Karpas-422 (cell line): Measurements from ENCODE around the gene TAS2R38. TPM values are rescaled to one million over a fixed set of nuclear protein-coding genes. Genes with fewer than 3 reads are reported as not detected.

Experiments
- DNase-seq: peaks from one replicate; pipeline ENCODE4 v3.0.0-alpha.2; 2015
- H2AFZ ChIP-seq: fragments of 200-600 bp; sonication (generic); 2 replicates; pipeline ENCODE4 v1.6.1; 2014; ENCODE audit warnings: antibody characterized with exemption, low read length, mixed read lengths
- H3K27ac ChIP-seq: fragments of 200-600 bp; sonication (generic); 2 replicates; pipeline ENCODE4 v1.5.1; 2014; ENCODE audit warnings: mild to moderate bottlenecking, low read length, moderate library complexity
- H3K27me3 ChIP-seq: fragments of 200-600 bp; sonication (generic); 2 replicates; pipeline ENCODE4 v1.6.1; 2014; ENCODE audit warnings: low read length, mixed read lengths
- H3K36me3 ChIP-seq: fragments of 200-600 bp; sonication (generic); 2 replicates; pipeline ENCODE4 v1.6.1; 2014; ENCODE audit warnings: low read length, mixed read lengths; ENCODE audit not compliant: insufficient read depth
- H3K4me1 ChIP-seq: fragments of 200-600 bp; sonication (generic); 2 replicates; pipeline ENCODE4 v1.6.1; 2014; ENCODE audit warnings: mild to moderate bottlenecking, low read length, mixed read lengths
- H3K4me2 ChIP-seq: fragments of 200-600 bp; sonication (generic); 2 replicates; pipeline ENCODE4 v1.6.1; 2014; ENCODE audit warnings: low read length, low read depth, mild to moderate bottlenecking; ENCODE audit not compliant: poor library complexity, severe bottlenecking
- H3K4me3 ChIP-seq: fragments of 200-600 bp; sonication (generic); 2 replicates; pipeline ENCODE4 v1.5.1; 2014; ENCODE audit warnings: mild to moderate bottlenecking, antibody characterized with exemption, low read length, mixed read lengths
- H3K79me2 ChIP-seq: fragments of 200-600 bp; sonication (generic); 2 replicates; pipeline ENCODE4 v1.6.1; 2014; ENCODE audit warnings: mild to moderate bottlenecking, low read length, mixed read lengths
- H3K9ac ChIP-seq: fragments of 200-600 bp; sonication (generic); 2 replicates; pipeline ENCODE4 v1.6.0; 2014; ENCODE audit warnings: low read length
- H3K9me2 ChIP-seq: fragments of 200-600 bp; sonication (generic), shearing (Covaris generic); replicated peaks from 2 replicates; pipeline ENCODE4 v1.6.0; 2014; ENCODE audit warnings: mild to moderate bottlenecking, low read length, moderate library complexity; ENCODE audit not compliant: insufficient read depth
- H3K9me3 ChIP-seq: fragments of 300-700, 200-600 bp; sonication (generic); 2 replicates; pipeline ENCODE4 v1.6.1; 2014; ENCODE audit warnings: low read length, mixed read lengths
- H4K20me1 ChIP-seq: fragments of 200-600 bp; sonication (generic); 2 replicates; pipeline ENCODE4 v1.6.1; 2014; ENCODE audit warnings: mild to moderate bottlenecking, antibody characterized with exemption, low read length, low read depth; ENCODE audit not compliant: insufficient read depth
- total RNA-seq: library from RNA; depleted of rRNA; stranded (reverse); fragments of >200 nt; shearing (Covaris generic); gene quantifications from 2 replicates; pipeline ENCODE4 v1.2.3, GENCODE V29; 2014; ENCODE audit warnings: low replicate concordance; rRNA removed

TAS2R38 gene
- total RNA-seq = not detected in 2 replicates

DNA sequence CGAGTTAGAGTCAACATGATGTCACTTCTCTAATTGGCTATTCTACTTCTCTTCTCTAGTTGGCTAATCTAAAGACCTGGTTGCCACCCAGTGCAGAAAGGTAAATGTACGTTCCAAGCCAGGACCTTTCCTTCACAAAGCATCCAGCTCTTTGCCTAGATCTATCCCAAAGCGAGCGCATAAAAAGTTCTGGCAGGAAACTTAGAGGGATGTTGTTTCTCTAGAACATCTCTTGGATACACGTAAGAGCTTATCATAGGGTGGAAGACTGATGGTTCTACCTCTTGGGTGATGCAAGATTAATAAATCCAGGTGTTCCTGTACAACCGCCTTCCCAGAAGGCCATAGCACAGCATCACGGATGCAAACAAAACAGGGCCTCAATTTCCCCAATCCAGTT lies at the start of gene TAS2R38:
TAS2R38 (minus strand) TSS at position 101 of the 400 bp plus-strand sequence; CDS start at position 17, 84 bp downstream.
- H4K20me1 ChIP-seq = no peaks in the 10 kb centered on the region
- H3K9me3 ChIP-seq = no peaks in the 10 kb centered on the region
- peak within 1 kb of the TSS; percentile 23 for H3K4me2 ChIP-seq
- H3K9ac ChIP-seq = no peak within 1 kb of the TSS
- H3K4me1 ChIP-seq = peaks cover 19% of the 10 kb centered on the region
- no peak for DNase-seq
- H2AFZ ChIP-seq = no peak within 1 kb of the TSS
- H3K36me3 ChIP-seq = no peaks in the 10 kb centered on the region
- H3K4me3 ChIP-seq = no peak within 1 kb of the TSS
- H3K9me2 ChIP-seq = no peaks in the 10 kb centered on the region
- H3K27me3 ChIP-seq = no peaks in the 10 kb centered on the region
- H3K27ac ChIP-seq = no peak within 1 kb of the TSS
- H3K79me2 ChIP-seq = no peaks in the 10 kb centered on the region

DNA sequence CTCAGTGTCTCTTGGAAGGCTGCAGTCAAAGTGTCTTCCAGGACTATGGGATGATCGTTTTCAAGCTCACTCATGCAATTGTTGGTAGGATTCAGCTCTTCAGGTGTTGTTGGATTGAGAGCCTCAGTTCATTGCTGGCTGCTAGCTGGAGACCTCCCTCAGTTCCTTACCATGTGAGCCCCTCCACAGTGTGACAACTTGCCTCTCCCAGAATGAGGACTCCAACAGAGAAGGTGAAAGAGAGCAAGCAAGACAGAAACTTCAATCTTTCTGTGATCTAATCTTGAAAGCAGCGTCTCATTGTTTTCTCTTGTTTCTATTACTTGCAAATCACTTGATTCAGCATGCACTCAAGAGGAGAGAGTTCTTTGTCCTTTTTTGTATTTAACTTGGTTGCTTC lies 44.6 kb upstream of the TAS2R38 start:
- Histone ChIP-seq H2AFZ (no peak overlapping the region), H3K36me3 (no peaks in the 10 kb centered on the region), H3K4me1 (no peaks in the 10 kb centered on the region), H3K9me3 (no peaks in the 10 kb centered on the region), H3K4me3 (no peak overlapping the region), H3K79me2 (no peaks in the 10 kb centered on the region), H4K20me1 (no peaks in the 10 kb centered on the region), H3K9me2 (no peaks in the 10 kb centered on the region), H3K9ac (no peak overlapping the region), H3K27me3 (no peaks in the 10 kb centered on the region), H3K4me2 (no peak overlapping the region), H3K27ac (no peak overlapping the region)
- no peak for DNase-seq

DNA sequence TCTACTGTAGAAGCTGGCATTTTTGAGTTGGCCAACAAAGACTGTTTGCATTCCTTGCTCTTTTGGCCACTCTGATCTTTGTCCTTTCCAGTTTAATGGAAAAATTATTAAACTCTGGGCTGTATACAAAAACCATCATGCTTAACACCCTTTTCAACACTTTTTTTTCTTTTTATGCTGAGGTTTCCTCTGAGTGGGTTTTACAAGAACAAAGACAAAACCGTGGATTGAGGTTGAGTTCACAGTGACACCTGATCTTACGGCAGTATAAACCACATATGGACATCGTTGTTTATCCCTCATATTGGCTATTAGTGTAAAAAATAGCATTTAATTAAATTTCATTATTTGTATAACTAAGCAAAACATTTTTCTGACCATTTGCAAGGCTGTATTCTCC lies 43.9 kb upstream of the TAS2R38 start:
- Histone ChIP-seq H3K4me2 (no peak overlapping the region), H3K9ac (no peak overlapping the region), H3K27me3 (no peaks in the 10 kb centered on the region), H3K36me3 (no peaks in the 10 kb centered on the region), H3K9me2 (no peaks in the 10 kb centered on the region), H3K4me1 (no peaks in the 10 kb centered on the region), H3K4me3 (no peak overlapping the region), H3K9me3 (no peaks in the 10 kb centered on the region), H3K79me2 (no peaks in the 10 kb centered on the region), H2AFZ (no peak overlapping the region), H4K20me1 (no peaks in the 10 kb centered on the region), H3K27ac (no peak overlapping the region)
- DNase-seq = no peak

GRCh38 chr7:142012825-142013511 lies 39.4 kb upstream of the TAS2R38 start:
- no peaks in the 10 kb centered on the region for H3K9me2 ChIP-seq
- H4K20me1 ChIP-seq = no peaks in the 10 kb centered on the region
- no peaks in the 10 kb centered on the region for H3K27me3 ChIP-seq
- H3K79me2 ChIP-seq = no peaks in the 10 kb centered on the region
- no peak overlapping the region for H3K4me2 ChIP-seq
- H3K4me1 ChIP-seq = no peaks in the 10 kb centered on the region
- no peak overlapping the region for H2AFZ ChIP-seq
- H3K4me3 ChIP-seq = no peak overlapping the region
- no peak overlapping the region for H3K9ac ChIP-seq
- H3K36me3 ChIP-seq = no peaks in the 10 kb centered on the region
- H3K27ac ChIP-seq = no peak overlapping the region
- no peaks in the 10 kb centered on the region for H3K9me3 ChIP-seq
- peak; percentile 34 for DNase-seq

DNA sequence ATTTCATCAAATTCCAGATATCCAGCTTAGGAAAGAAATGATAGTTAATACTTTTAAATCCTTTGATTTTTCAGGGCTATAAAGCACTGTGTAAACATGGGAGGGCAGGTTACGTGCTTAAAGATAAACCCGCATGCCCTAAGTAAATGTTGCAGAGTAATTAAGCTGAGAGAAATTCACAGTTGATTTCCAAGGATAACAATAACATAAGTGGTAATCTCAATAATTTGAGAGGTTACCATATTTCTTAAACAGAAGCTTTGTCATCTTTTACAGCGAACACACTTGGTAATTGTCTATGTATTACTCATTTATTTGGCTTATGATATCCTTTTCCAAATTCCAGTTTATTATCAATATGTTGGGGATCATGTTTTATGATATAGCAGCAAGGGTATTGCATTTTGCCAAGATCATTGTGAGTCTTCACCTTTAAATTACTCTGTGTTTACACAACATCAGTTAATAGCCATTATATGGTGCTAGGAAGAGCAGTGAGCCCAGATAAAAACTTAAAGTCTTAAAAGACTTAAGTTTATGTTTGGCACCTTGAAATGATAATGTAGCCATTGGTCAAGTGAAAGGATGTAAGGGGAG lies 37.5 kb upstream of the TAS2R38 start:
- Histone ChIP-seq H3K9ac (no peak overlapping the region), H3K4me2 (no peak overlapping the region), H2AFZ (no peak overlapping the region), H3K36me3 (no peaks in the 10 kb centered on the region), H4K20me1 (no peaks in the 10 kb centered on the region), H3K9me2 (no peaks in the 10 kb centered on the region), H3K79me2 (no peaks in the 10 kb centered on the region), H3K27me3 (no peaks in the 10 kb centered on the region), H3K4me1 (no peaks in the 10 kb centered on the region), H3K27ac (no peak overlapping the region), H3K9me3 (no peaks in the 10 kb centered on the region), H3K4me3 (no peak overlapping the region)
- DNase-seq = peak; percentile 5

GRCh38 chr7:142009187-142009586 lies 35.6 kb upstream of the TAS2R38 start:
- Histone ChIP-seq H3K4me2 (no peak overlapping the region), H3K9me2 (no peaks in the 10 kb centered on the region), H3K4me3 (no peak overlapping the region), H3K27ac (no peak overlapping the region), H4K20me1 (no peaks in the 10 kb centered on the region), H3K9ac (no peak overlapping the region), H3K27me3 (no peaks in the 10 kb centered on the region), H2AFZ (no peak overlapping the region), H3K36me3 (no peaks in the 10 kb centered on the region), H3K9me3 (no peaks in the 10 kb centered on the region), H3K79me2 (no peaks in the 10 kb centered on the region), H3K4me1 (no peaks in the 10 kb centered on the region)
- no peak for DNase-seq

DNA sequence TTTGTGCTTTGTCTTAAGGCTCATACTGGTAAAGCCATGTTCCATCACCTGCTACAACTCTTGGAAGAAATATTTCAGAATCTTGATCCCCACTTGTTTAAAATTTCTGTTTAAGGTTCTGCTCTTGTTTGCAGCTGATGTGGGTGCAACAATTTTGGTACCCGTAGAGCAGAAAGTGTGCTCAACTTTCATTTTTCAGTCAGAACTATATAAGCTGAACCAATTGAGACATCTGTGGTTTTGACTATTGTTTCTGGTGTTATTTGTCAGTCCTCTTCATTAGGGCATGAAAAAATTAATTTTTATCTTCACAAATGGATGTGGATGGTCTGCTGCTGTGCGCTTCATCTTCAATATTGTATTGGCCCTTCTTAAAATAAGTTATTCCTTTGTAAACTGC lies 33.0 kb upstream of the TAS2R38 start:
- Histone ChIP-seq H3K4me1 (no peaks in the 10 kb centered on the region), H2AFZ (no peak overlapping the region)

DNA sequence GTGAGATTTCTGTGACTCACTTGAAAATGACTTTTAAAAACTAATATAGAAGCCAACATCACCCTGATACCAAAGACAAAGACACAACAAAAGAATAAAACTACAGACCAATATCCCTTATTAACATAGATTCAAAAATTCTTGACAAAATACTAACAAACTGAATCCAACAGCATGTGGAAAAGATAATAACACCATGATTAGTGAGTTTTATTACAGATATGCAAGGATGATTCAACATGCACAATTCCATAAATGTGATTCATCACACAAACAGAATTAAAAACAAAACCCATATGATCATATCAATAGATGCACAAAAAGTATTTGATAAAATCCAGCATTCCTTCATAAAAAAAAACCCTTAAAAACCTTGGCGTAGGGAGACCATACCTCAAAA lies 28.6 kb upstream of the TAS2R38 start:
- Histone ChIP-seq H3K9ac (no peak overlapping the region), H3K27me3 (no peaks in the 10 kb centered on the region), H4K20me1 (no peaks in the 10 kb centered on the region), H3K4me3 (no peak overlapping the region), H3K79me2 (no peaks in the 10 kb centered on the region), H3K4me2 (no peak overlapping the region), H3K4me1 (no peaks in the 10 kb centered on the region), H2AFZ (no peak overlapping the region), H3K9me3 (no peaks in the 10 kb centered on the region), H3K27ac (no peak overlapping the region), H3K36me3 (no peaks in the 10 kb centered on the region), H3K9me2 (no peaks in the 10 kb centered on the region)
- DNase-seq = peak; percentile 11

More for the DNA sequence above, 33.0 kb upstream of the TAS2R38 start:
- Histone ChIP-seq H3K27ac (no peak overlapping the region), H3K9me2 (no peaks in the 10 kb centered on the region), H4K20me1 (no peaks in the 10 kb centered on the region), H3K79me2 (no peaks in the 10 kb centered on the region), H3K36me3 (no peaks in the 10 kb centered on the region), H3K4me3 (no peak overlapping the region), H3K27me3 (no peaks in the 10 kb centered on the region), H3K4me2 (no peak overlapping the region), H3K9ac (no peak overlapping the region), H3K9me3 (no peaks in the 10 kb centered on the region)
- DNase-seq = peak; percentile 34
